HCT116 (cell line): ENCODE data around the gene PKNOX2. TPM values are rescaled to one million over a fixed set of nuclear protein-coding genes. Genes with fewer than 3 reads are reported as not detected.

Source experiments
- ATAC-seq: fragments of 200-7000 bp; cut with Tn5 transposase; 2 replicates; pipeline ENCODE4 v1.9.1; 2020; ENCODE audit warnings: mild to moderate bottlenecking, moderate library complexity
- BruUV-seq: library from RNA; stranded (reverse); fragments of 400-500 nt; replicated peaks from 2 replicates; lab custom pipeline; 2021; lab: Mats Ljungman, UMichigan
- CTCF ChIA-PET: fragments of 300-600 bp; sonication (Branson Sonifier 250); formaldehyde crosslinking; loops from one replicate; lab custom pipeline; 2021; ENCODE audit warnings: antibody characterized with exemption; lab: Charles Lee
- POLR2A ChIA-PET: fragments of 300-600, 350-600 bp; sonication (Branson Sonifier 250); formaldehyde crosslinking; loops from one replicate; lab custom pipeline; 2021; ENCODE audit warnings: antibody characterized with exemption; lab: Charles Lee
- RAD21 ChIA-PET, 2 experiments: fragments of 300-600 bp; sonication (Branson Sonifier 250); formaldehyde crosslinking; loops; one replicate each; lab custom pipeline; 2023; ENCODE audit warnings: low total read pairs in 2 of 2; ENCODE audit not compliant: uncharacterized antibody in 2 of 2, unreplicated experiment in 2 of 2, low non-redundant PET in 1 of 2; lab: Charles Lee
- DNase-seq: peaks from one replicate; pipeline ENCODE4 v3.0.0-alpha.2; 2010; ENCODE audit warnings: low read depth, low spot score
- H2AFZ ChIP-seq: fragments of 200-600 bp; shearing (Covaris generic), sonication (generic); 2 replicates; pipeline ENCODE4 v1.6.1; 2017; ENCODE audit warnings: low read depth, mixed run types, mixed read lengths, antibody characterized with exemption, low read length; ENCODE audit not compliant: poor library complexity, severe bottlenecking
- H3K27ac ChIP-seq: 2 replicates; pipeline ENCODE4 v1.5.1; 2012; ENCODE audit warnings: low read depth, low read length
- H3K27me3 ChIP-seq: fragments of 200-600 bp; sonication (generic); 2 replicates; pipeline ENCODE4 v1.6.1; 2016; ENCODE audit warnings: mixed run types, low read length, mixed read lengths; ENCODE audit not compliant: insufficient read depth
- H3K36me3 ChIP-seq, 2 experiments: fragments of 200-500 bp in 1 of 2; fragments of 200-600 bp in 1 of 2; sonication (Bioruptor generic) in 1 of 2; sonication (generic) in 1 of 2; 2 replicates each; pipeline versions ENCODE4 v1.5.1 to v1.6.1; 2014 to 2016; ENCODE audit warnings: low read length in 2 of 2, inconsistent platforms in 1 of 2, mixed read lengths in 1 of 2, mixed run types in 1 of 2; ENCODE audit not compliant: insufficient read depth in 2 of 2, control insufficient read depth in 1 of 2
- H3K4me1 ChIP-seq, 2 experiments: fragments of 200-600 bp in 1 of 2; sonication (generic) in 1 of 2; 2 replicates each; pipeline versions ENCODE4 v1.5.1 to v1.6.1; 2012 to 2017; ENCODE audit warnings: low read length in 2 of 2, inconsistent platforms in 1 of 2, mild to moderate bottlenecking in 1 of 2, mixed read lengths in 1 of 2, mixed run types in 1 of 2, moderate library complexity in 1 of 2; ENCODE audit not compliant: insufficient read depth in 2 of 2, control insufficient read depth in 1 of 2
- H3K4me2 ChIP-seq: fragments of 200-600 bp; sonication (generic); 2 replicates; pipeline ENCODE4 v1.6.1; 2017; ENCODE audit warnings: mixed run types, low read length, mixed read lengths
- H3K4me3 ChIP-seq, 2 experiments: fragments of 200-600 bp in 1 of 2; sonication (generic) in 1 of 2; replicated peaks in 1 of 2; 2 replicates each; pipeline ENCODE4 v1.5.1; 2011 to 2016; ENCODE audit warnings: low read length in 2 of 2, control low read depth in 1 of 2, low read depth in 1 of 2, mild to moderate bottlenecking in 1 of 2, mixed read lengths in 1 of 2, mixed run types in 1 of 2
- H3K79me2 ChIP-seq: fragments of 200-600 bp; sonication (generic); 2 replicates; pipeline ENCODE4 v1.6.1; 2017; ENCODE audit warnings: mild to moderate bottlenecking, mixed run types, low read length, moderate library complexity, mixed read lengths; ENCODE audit not compliant: insufficient read depth
- H3K9ac ChIP-seq: fragments of 200-600 bp; sonication (generic); 2 replicates; pipeline ENCODE4 v1.6.1; 2016; ENCODE audit warnings: low read length, mixed read lengths
- H3K9me2 ChIP-seq: fragments of 200-600 bp; sonication (generic), shearing (Covaris generic); 2 replicates; pipeline ENCODE4 v1.6.1; 2017; ENCODE audit warnings: mixed run types, mild to moderate bottlenecking, moderate library complexity; ENCODE audit not compliant: insufficient read depth
- H3K9me3 ChIP-seq, 2 experiments: fragments of 200-500 bp in 1 of 2; fragments of 200-600 bp in 1 of 2; sonication (Bioruptor generic) in 1 of 2; sonication (generic) in 1 of 2; 2 replicates each; pipeline ENCODE4 v1.6.1; 2014 to 2017; ENCODE audit warnings: low read length in 2 of 2, mixed read lengths in 2 of 2, inconsistent platforms in 1 of 2, low read depth in 1 of 2, mild to moderate bottlenecking in 1 of 2, mixed run types in 1 of 2, moderate library complexity in 1 of 2; ENCODE audit not compliant: control insufficient read depth in 1 of 2, insufficient read depth in 1 of 2
- H4K20me1 ChIP-seq: fragments of 200-600 bp; sonication (generic), shearing (Covaris generic); 2 replicates; pipeline ENCODE4 v1.6.1; 2017; ENCODE audit warnings: mixed run types, mild to moderate bottlenecking, moderate library complexity; ENCODE audit not compliant: insufficient read depth
- CEBPB ChIP-seq: IDR thresholded peaks from 2 replicates; pipeline ENCODE4 v1.6.1; 2012; ENCODE audit warnings: low read depth
- ELF1 ChIP-seq: IDR thresholded peaks from 2 replicates; pipeline ENCODE4 v1.6.1; 2012; ENCODE audit warnings: low read depth, borderline replicate concordance
- FOSL1 ChIP-seq: IDR thresholded peaks from 2 replicates; pipeline ENCODE4 v1.6.1; 2012; ENCODE audit warnings: low read depth
- JUND ChIP-seq: IDR thresholded peaks from 2 replicates; pipeline ENCODE4 v1.6.1; 2012
- POLR2A ChIP-seq: IDR thresholded peaks from 2 replicates; pipeline ENCODE4 v1.7.0; 2011; ENCODE audit warnings: borderline replicate concordance; ENCODE audit not compliant: insufficient read depth, insufficient read length; ENCODE audit errors: extremely low read depth
- POLR2AphosphoS5 ChIP-seq: IDR thresholded peaks from 2 replicates; pipeline ENCODE4 v1.6.1; 2011; ENCODE audit warnings: mild to moderate bottlenecking, low read depth, low read length, moderate library complexity
- SIN3A ChIP-seq: IDR thresholded peaks from 2 replicates; pipeline ENCODE4 v1.6.1; 2012; ENCODE audit warnings: low read depth
- SP1 ChIP-seq: IDR thresholded peaks from 2 replicates; pipeline ENCODE4 v1.6.1; 2012; ENCODE audit warnings: low read depth
- SRF ChIP-seq: IDR thresholded peaks from 2 replicates; pipeline ENCODE4 v1.6.1; 2012; ENCODE audit warnings: low read depth
- ZFX ChIP-seq: fragments of 450-650 bp; IDR thresholded peaks from 2 replicates; pipeline ENCODE4 v1.6.1; 2017
- ZNF274 ChIP-seq: fragments of 200-500 bp; sonication (Bioruptor generic); IDR thresholded peaks from 2 replicates; pipeline ENCODE4 v1.6.1; 2014; ENCODE audit warnings: mild to moderate bottlenecking, low read depth, low read length, inconsistent platforms
- intact Hi-C: fragments of 100-400 bp; cut with micrococcal nuclease; formaldehyde crosslinking; loops from 2 replicates; pipeline ENCODE4 v1.10.0; 2022
- total RNA-seq: library from RNA; stranded (reverse); gene quantifications from one replicate; pipeline ENCODE4 v1.2.1, GENCODE V29; 2021; ENCODE audit not compliant: unreplicated experiment
- TF ChIP-seq, protein P1 (sequence below): IDR thresholded peaks from 2 replicates; pipeline ENCODE4 v1.6.1; 2011; ENCODE audit warnings: mild to moderate bottlenecking, low read length, moderate library complexity; ENCODE audit not compliant: insufficient replicate concordance; ENCODE audit errors: extremely low read depth
- TF ChIP-seq, protein P2 (sequence below): IDR thresholded peaks from 2 replicates; pipeline ENCODE4 v1.6.1; 2012
- TF ChIP-seq, protein P3 (sequence below), 3 experiments: fragments of 200-600 bp in 1 of 3; sonication (generic) in 1 of 3; IDR thresholded peaks in 2 of 3; conservative IDR thresholded peaks in 1 of 3; 2 replicates each; pipeline ENCODE4 v1.5.1; 2012 to 2017; ENCODE audit warnings: low read depth in 2 of 3, low read length in 2 of 3, antibody characterized with exemption in 1 of 3, borderline replicate concordance in 1 of 3, control low read depth in 1 of 3, mild to moderate bottlenecking in 1 of 3, mixed read lengths in 1 of 3, mixed run types in 1 of 3, moderate library complexity in 1 of 3; ENCODE audit not compliant: insufficient read depth in 1 of 3
- TF ChIP-seq, protein P4 (sequence below): IDR thresholded peaks from 2 replicates; pipeline ENCODE4 v1.6.1; 2012; ENCODE audit warnings: low read depth

Gene PKNOX2
- total RNA-seq, 1 experiment from 2014 or later = 0.20 TPM

DNA sequence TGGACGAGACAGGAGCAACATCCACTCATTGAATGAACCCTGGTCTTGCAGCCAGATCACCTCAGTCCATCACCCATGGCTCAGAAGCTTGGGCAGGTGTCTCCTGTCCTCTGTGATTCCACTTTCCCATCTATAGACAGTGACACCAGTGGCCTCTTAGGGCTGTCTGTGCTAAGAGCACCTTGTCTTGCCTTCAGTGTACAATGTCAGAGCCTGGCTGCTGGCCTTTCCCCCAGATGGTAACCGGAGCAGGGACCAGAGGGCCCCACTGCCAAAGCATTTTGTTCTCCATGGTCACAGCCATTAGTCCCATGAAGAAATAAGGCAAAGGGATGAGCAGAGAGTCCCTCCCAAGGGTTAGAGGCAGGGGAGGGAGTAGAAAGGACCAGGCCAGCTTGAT, 35.4 kb downstream of the PKNOX2 start:
- Histone ChIP-seq H3K4me2 (no peak overlapping the region), H2AFZ (no peak overlapping the region), H3K4me3 (no peak overlapping the region), H3K9ac (no peak overlapping the region), H3K79me2 (no peaks in the 10 kb centered on the region), H4K20me1 (no peaks in the 10 kb centered on the region), H3K36me3 (no peaks in the 10 kb centered on the region), H3K4me1 (no peaks in the 10 kb centered on the region), H3K27me3 (peaks cover 3% of the 10 kb centered on the region; the same call in 1 of the 2 replicates), H3K9me3 (no peaks in the 10 kb centered on the region), H3K27ac (no peak overlapping the region), H3K9me2 (no peaks in the 10 kb centered on the region)
- TF ChIP-seq SIN3A (no peak), POLR2AphosphoS5 (no peak), ZFX (no peak), ZNF274 (no peak), FOSL1 (no peak), CEBPB (no peak), SRF (no peak), JUND (no peak), SP1 (no peak), ELF1 (no peak), POLR2A (no peak)
- TF ChIP-seq, protein P1, sequence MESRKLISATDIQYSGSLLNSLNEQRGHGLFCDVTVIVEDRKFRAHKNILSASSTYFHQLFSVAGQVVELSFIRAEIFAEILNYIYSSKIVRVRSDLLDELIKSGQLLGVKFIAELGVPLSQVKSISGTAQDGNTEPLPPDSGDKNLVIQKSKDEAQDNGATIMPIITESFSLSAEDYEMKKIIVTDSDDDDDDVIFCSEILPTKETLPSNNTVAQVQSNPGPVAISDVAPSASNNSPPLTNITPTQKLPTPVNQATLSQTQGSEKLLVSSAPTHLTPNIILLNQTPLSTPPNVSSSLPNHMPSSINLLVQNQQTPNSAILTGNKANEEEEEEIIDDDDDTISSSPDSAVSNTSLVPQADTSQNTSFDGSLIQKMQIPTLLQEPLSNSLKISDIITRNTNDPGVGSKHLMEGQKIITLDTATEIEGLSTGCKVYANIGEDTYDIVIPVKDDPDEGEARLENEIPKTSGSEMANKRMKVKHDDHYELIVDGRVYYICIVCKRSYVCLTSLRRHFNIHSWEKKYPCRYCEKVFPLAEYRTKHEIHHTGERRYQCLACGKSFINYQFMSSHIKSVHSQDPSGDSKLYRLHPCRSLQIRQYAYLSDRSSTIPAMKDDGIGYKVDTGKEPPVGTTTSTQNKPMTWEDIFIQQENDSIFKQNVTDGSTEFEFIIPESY = no peak
- TF ChIP-seq, protein P2, sequence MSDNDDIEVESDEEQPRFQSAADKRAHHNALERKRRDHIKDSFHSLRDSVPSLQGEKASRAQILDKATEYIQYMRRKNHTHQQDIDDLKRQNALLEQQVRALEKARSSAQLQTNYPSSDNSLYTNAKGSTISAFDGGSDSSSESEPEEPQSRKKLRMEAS = no peak
- TF ChIP-seq, protein P3, sequence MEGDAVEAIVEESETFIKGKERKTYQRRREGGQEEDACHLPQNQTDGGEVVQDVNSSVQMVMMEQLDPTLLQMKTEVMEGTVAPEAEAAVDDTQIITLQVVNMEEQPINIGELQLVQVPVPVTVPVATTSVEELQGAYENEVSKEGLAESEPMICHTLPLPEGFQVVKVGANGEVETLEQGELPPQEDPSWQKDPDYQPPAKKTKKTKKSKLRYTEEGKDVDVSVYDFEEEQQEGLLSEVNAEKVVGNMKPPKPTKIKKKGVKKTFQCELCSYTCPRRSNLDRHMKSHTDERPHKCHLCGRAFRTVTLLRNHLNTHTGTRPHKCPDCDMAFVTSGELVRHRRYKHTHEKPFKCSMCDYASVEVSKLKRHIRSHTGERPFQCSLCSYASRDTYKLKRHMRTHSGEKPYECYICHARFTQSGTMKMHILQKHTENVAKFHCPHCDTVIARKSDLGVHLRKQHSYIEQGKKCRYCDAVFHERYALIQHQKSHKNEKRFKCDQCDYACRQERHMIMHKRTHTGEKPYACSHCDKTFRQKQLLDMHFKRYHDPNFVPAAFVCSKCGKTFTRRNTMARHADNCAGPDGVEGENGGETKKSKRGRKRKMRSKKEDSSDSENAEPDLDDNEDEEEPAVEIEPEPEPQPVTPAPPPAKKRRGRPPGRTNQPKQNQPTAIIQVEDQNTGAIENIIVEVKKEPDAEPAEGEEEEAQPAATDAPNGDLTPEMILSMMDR (IDR thresholded peaks at IDR 0.05 in 2 of 3, conservative IDR thresholded peaks at IDR 0.05 in 1 of 3; ENCODE audit: borderline replicate concordance in 1 of 3, insufficient read depth in 1 of 3, low read depth in 2 of 3, low read length in 2 of 3) = no peak
- TF ChIP-seq, protein P4, sequence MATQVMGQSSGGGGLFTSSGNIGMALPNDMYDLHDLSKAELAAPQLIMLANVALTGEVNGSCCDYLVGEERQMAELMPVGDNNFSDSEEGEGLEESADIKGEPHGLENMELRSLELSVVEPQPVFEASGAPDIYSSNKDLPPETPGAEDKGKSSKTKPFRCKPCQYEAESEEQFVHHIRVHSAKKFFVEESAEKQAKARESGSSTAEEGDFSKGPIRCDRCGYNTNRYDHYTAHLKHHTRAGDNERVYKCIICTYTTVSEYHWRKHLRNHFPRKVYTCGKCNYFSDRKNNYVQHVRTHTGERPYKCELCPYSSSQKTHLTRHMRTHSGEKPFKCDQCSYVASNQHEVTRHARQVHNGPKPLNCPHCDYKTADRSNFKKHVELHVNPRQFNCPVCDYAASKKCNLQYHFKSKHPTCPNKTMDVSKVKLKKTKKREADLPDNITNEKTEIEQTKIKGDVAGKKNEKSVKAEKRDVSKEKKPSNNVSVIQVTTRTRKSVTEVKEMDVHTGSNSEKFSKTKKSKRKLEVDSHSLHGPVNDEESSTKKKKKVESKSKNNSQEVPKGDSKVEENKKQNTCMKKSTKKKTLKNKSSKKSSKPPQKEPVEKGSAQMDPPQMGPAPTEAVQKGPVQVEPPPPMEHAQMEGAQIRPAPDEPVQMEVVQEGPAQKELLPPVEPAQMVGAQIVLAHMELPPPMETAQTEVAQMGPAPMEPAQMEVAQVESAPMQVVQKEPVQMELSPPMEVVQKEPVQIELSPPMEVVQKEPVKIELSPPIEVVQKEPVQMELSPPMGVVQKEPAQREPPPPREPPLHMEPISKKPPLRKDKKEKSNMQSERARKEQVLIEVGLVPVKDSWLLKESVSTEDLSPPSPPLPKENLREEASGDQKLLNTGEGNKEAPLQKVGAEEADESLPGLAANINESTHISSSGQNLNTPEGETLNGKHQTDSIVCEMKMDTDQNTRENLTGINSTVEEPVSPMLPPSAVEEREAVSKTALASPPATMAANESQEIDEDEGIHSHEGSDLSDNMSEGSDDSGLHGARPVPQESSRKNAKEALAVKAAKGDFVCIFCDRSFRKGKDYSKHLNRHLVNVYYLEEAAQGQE = no peak
- ATAC-seq (no peak), DNase-seq (no peak)
- POLR2A ChIA-PET = no interaction called here
- CTCF ChIA-PET = no interaction called here
- RAD21 ChIA-PET = no interaction called here
- no TSS peak for BruUV-seq
- intact Hi-C loops = no loop called here
